Activated T-helper 1 cell treated with anti-CD3 and anti-CD28 coated beads, Interleukin-12 subunit alpha, Interleukin-12 subunit beta, Interleukin-2, Interleukin-4 antibody, amounts not matched to agents 30 ng/mL and 10 ng/mL and 1 ng/mL, durations not matched to agents 14 hours and 24 hours and 36 hours (primary cell): Measurements from ENCODE around the gene CEBPZOS. TPM values are rescaled to one million over a fixed set of nuclear protein-coding genes. Genes with fewer than 3 reads are reported as not detected.

Source experiments
- DNase-seq: peaks from one replicate; pipeline ENCODE4 v3.0.0; 2021; ENCODE audit warnings: low spot score
- H3K27ac Mint-ChIP-seq: one replicate; pipeline ENCODE4 v1.8.0; 2021; ENCODE audit warnings: mild to moderate bottlenecking, mixed read lengths
- H3K27me3 Mint-ChIP-seq: one replicate; pipeline ENCODE4 v1.8.0; 2022; ENCODE audit warnings: mild to moderate bottlenecking, moderate library complexity, mixed read lengths; ENCODE audit not compliant: insufficient read depth
- H3K36me3 Mint-ChIP-seq: one replicate; pipeline ENCODE4 v1.8.0; 2021; ENCODE audit warnings: low read depth, mixed read lengths
- H3K4me1 Mint-ChIP-seq: one replicate; pipeline ENCODE4 v1.8.0; 2021; ENCODE audit warnings: low read depth, mixed read lengths
- H3K4me3 Mint-ChIP-seq: one replicate; pipeline ENCODE4 v1.8.0; 2021; ENCODE audit warnings: mild to moderate bottlenecking, moderate library complexity, mixed read lengths
- H3K9me3 Mint-ChIP-seq: one replicate; pipeline ENCODE4 v1.8.0; 2021; ENCODE audit warnings: mixed read lengths
- intact Hi-C: fragments of 100-400 bp; cut with micrococcal nuclease; formaldehyde crosslinking; loops from one replicate; pipeline ENCODE4 v1.15.1; 2024
- total RNA-seq: library from RNA; stranded (reverse); gene quantifications from 2 replicates; pipeline ENCODE4 v1.2.3, GENCODE V29; 2022

Gene CEBPZOS
- total RNA-seq, 1 donor from 2014 or later, result 45.3 TPM

DNA sequence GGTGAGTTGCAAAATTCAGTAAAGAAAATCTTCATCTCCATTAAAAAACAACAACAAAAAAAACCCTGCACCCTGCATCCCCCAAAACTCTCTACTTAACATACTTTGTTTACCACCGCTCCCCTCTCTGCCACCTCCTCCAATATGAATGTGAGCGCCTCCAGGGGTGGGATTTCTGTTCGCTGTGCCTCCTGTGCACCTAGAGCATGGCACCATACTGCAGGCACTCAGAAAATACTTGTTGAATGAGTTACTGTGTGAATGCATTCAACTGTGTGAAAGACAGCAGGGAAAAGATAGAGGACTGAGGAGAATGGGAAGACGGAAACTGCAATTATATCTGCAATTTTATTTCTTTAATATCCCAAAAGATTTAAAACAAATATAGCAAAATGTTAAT is 30.6 kb downstream of the CEBPZOS start:
- intact Hi-C loops, result no loop called here
- H3K4me3 Mint-ChIP-seq, result no peak overlapping the region
- H3K27ac Mint-ChIP-seq, result no peak overlapping the region
- H3K4me1 Mint-ChIP-seq, result peaks cover 37% of the 10 kb centered on the region
- H3K9me3 Mint-ChIP-seq, result no peaks in the 10 kb centered on the region
- H3K27me3 Mint-ChIP-seq, result no peaks in the 10 kb centered on the region
- H3K36me3 Mint-ChIP-seq, result peaks cover 39% of the 10 kb centered on the region
- DNase-seq, result no peak

DNA sequence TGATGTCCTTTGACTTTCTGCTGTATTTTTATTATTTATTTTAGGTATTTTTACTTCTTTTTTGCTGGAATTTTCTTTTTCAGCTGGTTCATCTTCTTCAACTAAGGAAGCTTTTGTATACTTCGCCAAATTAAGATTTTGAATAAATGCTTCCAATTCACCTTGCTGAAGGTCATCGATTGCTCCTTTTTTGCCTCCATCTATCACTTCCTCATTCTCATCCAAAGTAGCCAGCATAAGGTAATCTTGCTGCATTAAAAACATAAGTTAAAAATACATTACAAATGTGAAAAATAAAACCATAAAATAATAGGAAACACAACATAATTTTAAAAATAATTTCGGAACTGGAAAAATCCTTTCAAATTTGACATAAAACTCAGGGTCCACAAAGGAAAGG is 32.5 kb downstream of the CEBPZOS start:
- no peaks in the 10 kb centered on the region for H3K27me3 Mint-ChIP-seq
- H3K4me1 Mint-ChIP-seq, result peaks cover 22% of the 10 kb centered on the region
- no peaks in the 10 kb centered on the region for H3K9me3 Mint-ChIP-seq
- intact Hi-C loops, result no loop called here
- no peak for DNase-seq
- H3K4me3 Mint-ChIP-seq, result no peak overlapping the region
- H3K27ac Mint-ChIP-seq, result no peak overlapping the region
- H3K36me3 Mint-ChIP-seq, result peaks cover 24% of the 10 kb centered on the region

DNA sequence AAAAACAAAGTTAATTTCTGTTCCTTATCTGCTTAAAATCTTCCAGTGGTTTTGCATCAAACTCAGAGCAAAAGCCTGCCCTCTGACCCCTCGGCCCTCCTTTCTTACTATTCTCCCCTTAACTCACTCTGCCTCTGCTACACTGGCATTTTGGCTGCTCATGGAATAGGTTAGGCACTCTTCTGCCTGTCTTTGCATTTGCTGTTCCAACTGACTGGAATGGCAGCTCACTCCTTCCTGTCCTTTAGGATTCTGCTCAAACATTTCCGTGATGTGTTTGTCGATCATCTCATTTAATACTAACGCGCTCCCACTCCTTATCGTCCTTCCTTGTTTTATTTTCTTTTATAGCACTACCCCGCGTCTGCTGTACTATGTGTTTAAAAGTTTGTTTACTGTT is 34.3 kb downstream of the CEBPZOS start:
- H3K36me3 Mint-ChIP-seq, result peaks cover 28% of the 10 kb centered on the region

DNA sequence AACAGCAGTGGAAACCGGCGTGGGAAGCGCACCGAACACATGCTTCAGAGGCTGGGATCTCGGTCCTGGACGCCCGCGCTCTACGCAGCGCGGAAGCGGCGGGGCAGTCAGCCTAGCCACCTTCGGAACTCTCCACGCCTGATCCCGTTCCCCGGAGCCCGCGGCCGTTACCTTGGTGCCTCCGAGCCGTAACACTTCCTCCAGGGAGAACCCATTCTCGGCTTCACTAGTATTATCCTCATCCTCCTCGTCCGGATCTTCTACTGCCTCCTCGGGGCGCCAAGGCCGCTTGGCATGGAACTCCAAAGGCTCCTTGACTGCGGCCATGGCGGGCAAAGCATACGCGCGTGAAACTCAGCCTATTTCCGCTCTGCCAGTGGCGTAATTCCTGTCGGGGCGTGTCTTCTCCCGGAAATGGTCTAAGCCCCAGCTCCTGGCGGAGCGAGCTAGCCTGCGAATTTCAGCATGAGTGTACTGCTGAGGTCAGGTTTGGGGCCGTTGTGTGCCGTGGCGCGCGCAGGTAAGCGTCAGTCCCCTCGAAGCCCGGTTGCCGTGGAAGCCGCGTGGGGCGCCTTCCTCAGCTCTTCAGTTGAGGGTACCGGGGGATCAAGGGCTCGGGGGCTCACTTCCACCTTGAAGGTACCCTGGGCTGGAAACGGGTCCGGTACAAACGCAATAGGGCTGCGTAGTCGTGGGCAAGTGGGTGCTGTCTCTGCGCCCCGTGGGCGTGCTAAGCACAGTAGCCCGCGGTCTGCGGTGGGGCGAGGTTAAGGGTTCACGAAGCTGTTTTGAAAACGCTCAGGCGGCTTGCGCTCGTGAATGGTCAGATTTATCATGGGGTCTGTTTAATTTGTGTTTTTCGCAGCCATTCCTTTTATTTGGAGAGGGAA is 35.2 kb downstream of the CEBPZOS start, which contains the start of the genes CEBPZ and NDUFAF7:
Gene CEBPZ, minus strand, starts transcription at position 356 of the 890 bp plus-strand sequence. Its CDS starts 29 bp downstream, at position 327.
Gene NDUFAF7, plus strand, starts transcription at position 418 of the 890 bp plus-strand sequence. Its CDS starts 48 bp downstream, at position 466.
- peaks cover 29% of the 10 kb centered on the region for H3K36me3 Mint-ChIP-seq

More for the DNA sequence above, 34.3 kb downstream of the CEBPZOS start:
- Mint-ChIP-seq H3K27me3 (no peaks in the 10 kb centered on the region), H3K4me3 (no peak overlapping the region), H3K4me1 (peaks cover 31% of the 10 kb centered on the region), H3K27ac (no peak overlapping the region), H3K9me3 (no peaks in the 10 kb centered on the region)
- intact Hi-C loops, result loop anchor here (2.0 to 10.0 kb wide), 3 partner anchors 136 to 1144 kb away; partner anchors contain the start of gene ATL2
- no peak for DNase-seq

DNA sequence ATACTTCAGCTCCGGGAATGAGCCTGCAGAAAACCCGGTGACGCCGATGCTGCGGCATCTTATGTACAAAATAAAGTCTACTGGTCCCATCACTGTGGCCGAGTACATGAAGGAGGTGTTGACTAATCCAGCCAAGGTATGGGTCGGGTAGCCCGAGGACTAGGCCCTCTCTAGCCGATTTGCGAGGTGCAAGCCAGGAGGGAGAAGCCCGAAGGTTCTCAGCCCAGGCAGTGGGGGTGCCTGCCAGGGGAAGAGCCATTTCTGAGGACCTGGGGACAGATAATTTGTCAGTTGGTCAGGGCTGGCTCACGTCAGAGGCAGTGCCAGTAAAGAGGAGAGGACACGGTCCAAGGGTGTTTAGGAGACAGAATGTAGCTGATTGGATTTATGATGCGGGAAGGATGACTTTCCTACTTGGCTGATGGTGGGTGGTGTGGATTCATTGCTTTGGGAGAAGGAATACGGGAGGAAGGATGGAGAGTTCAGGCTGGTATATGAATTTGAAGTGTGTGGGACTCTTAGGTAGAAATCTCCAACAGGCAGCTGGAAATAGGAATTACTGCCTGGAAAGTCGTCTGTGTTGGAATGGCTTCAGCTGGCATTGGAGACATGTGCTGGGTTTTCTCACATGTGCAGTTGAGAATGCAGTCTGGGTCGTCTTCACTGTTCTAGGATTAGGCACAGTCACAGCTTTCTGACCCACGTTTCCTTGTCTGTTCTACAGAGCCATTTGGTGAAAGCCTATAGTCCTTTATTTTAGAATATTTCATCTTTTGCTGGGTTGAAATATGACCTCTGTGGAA is 36.0 kb downstream of the CEBPZOS start:
- Mint-ChIP-seq H3K27ac (no peak overlapping the region), H3K27me3 (no peaks in the 10 kb centered on the region), H3K4me3 (no peak overlapping the region), H3K4me1 (peaks cover 21% of the 10 kb centered on the region), H3K36me3 (peaks cover 28% of the 10 kb centered on the region), H3K9me3 (no peaks in the 10 kb centered on the region)
- DNase-seq, result no peak
- intact Hi-C loops, result loop anchor here (5.0 to 10.0 kb wide), 2 partner anchors 355 to 1142 kb away; partner anchors contain the start of gene ATL2

More for the DNA sequence above, 35.2 kb downstream of the CEBPZOS start, which contains the start of the genes CEBPZ and NDUFAF7:
- Mint-ChIP-seq H3K4me3 (no peak within 1 kb of the TSS), H3K27ac (no peak within 1 kb of the TSS), H3K27me3 (no peaks in the 10 kb centered on the region), H3K9me3 (no peaks in the 10 kb centered on the region), H3K4me1 (peaks cover 26% of the 10 kb centered on the region)
- intact Hi-C loops, result loop anchor here (1.0 to 10.0 kb wide), 17 partner anchors 13 to 1520 kb away; partner anchors contain the start of genes ATL2, CEBPZOS, GPATCH11 and HEATR5B
- DNase-seq, result peak; percentile 86

DNA sequence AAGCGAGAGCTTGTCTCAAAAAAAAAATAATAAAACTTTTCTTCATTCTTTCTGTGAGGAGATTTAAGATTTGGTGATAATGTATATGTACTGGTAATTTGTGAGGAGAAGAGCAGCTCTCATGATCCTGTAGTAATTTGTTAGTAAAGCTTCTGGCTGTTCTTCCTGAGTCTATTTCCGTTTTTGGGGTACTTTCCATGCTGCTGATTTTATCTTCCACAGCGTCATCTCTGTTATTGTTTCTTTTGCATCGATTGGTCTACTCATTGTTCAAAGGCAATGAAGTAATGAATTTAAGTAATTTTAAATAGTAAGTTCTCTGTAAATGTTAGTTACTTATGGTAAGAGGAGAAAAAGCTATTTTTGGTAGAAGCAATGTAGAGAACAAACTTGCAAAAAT is 47.1 kb downstream of the CEBPZOS start:
- H3K36me3 Mint-ChIP-seq, result peaks cover 62% of the 10 kb centered on the region
- no peaks in the 10 kb centered on the region for H3K27me3 Mint-ChIP-seq
- H3K9me3 Mint-ChIP-seq, result no peaks in the 10 kb centered on the region
- H3K4me3 Mint-ChIP-seq, result no peak overlapping the region
- no peak for DNase-seq
- peaks cover 36% of the 10 kb centered on the region for H3K4me1 Mint-ChIP-seq
- peak overlapping the region; percentile 9 for H3K27ac Mint-ChIP-seq
- intact Hi-C loops, result no loop called here

DNA sequence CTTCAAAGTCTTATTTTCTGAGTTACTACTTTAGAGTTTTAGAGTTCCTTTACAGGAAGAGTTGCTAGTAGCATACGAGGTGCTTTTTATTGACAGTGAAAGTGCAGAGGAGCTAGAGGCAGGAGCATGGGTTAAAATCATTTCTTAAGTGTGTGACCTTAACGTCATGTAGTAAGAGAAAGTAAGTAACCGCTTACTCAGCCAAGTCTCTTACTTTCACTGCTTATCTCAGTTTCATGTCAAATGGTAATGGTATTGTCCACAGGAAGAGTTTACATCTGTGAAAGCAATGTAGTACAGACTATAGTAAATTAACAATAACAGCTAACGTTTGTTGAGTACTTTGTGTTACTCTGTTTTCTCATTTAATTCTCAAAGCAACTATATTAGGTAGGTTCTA is 47.7 kb downstream of the CEBPZOS start:
- Mint-ChIP-seq H3K4me3 (no peak overlapping the region), H3K4me1 (peaks cover 36% of the 10 kb centered on the region), H3K27me3 (no peaks in the 10 kb centered on the region), H3K27ac (no peak overlapping the region), H3K9me3 (no peaks in the 10 kb centered on the region), H3K36me3 (peaks cover 63% of the 10 kb centered on the region)
- no peak for DNase-seq
- intact Hi-C loops, result loop anchor here (1.0 kb wide), 1 partner anchor 13 kb away; the partner anchor contains the start of genes CEBPZ and NDUFAF7

DNA sequence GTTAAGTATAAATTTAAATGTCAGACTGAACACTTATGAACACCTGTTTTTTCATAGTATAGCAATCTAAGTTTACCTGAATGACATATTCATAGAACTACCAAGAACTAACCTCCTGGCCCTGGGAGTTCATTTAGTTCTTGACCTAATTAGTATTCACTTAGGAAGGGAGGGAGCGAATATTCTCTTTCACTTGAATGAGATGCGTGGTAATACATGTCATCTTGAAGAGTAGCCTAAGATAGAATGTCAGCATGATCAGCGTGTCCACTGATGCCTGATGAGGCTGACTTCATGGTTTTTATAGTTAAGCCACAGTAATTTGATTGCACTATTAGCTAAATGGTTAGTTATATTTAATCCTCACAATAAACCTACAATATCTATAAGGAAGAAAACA is 48.5 kb downstream of the CEBPZOS start:
- Mint-ChIP-seq H3K4me1 (peaks cover 36% of the 10 kb centered on the region), H3K27ac (no peak overlapping the region), H3K4me3 (no peak overlapping the region), H3K36me3 (peaks cover 67% of the 10 kb centered on the region), H3K27me3 (no peaks in the 10 kb centered on the region), H3K9me3 (no peaks in the 10 kb centered on the region)
- intact Hi-C loops, result loop anchor here (1.0 kb wide), 1 partner anchor 13 kb away; the partner anchor contains the start of genes CEBPZ and NDUFAF7
- DNase-seq, result no peak

DNA sequence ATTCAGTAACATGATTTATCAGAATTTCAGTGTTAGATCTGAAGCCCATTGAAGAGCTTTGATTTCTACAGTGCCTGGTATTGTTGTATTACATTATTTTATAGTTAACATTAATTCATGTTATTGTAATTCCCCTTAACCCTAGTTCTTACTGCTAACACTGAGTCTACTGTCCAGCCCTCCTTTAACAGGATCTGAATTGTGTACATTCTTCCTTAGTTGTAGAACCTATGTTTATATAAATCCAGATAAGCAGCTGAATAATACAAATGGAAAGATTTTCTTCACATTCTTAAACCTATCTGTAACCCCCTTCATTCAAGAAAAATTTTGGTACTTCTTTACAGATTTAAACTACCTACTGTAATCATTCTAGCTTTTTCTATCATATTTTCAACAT is 49.9 kb downstream of the CEBPZOS start:
- peaks cover 68% of the 10 kb centered on the region for H3K36me3 Mint-ChIP-seq
- peaks cover 29% of the 10 kb centered on the region for H3K4me1 Mint-ChIP-seq
- no peaks in the 10 kb centered on the region for H3K27me3 Mint-ChIP-seq
- H3K4me3 Mint-ChIP-seq, result no peak overlapping the region
- no peaks in the 10 kb centered on the region for H3K9me3 Mint-ChIP-seq
- intact Hi-C loops, result no loop called here
- DNase-seq, result no peak
- no peak overlapping the region for H3K27ac Mint-ChIP-seq

DNA sequence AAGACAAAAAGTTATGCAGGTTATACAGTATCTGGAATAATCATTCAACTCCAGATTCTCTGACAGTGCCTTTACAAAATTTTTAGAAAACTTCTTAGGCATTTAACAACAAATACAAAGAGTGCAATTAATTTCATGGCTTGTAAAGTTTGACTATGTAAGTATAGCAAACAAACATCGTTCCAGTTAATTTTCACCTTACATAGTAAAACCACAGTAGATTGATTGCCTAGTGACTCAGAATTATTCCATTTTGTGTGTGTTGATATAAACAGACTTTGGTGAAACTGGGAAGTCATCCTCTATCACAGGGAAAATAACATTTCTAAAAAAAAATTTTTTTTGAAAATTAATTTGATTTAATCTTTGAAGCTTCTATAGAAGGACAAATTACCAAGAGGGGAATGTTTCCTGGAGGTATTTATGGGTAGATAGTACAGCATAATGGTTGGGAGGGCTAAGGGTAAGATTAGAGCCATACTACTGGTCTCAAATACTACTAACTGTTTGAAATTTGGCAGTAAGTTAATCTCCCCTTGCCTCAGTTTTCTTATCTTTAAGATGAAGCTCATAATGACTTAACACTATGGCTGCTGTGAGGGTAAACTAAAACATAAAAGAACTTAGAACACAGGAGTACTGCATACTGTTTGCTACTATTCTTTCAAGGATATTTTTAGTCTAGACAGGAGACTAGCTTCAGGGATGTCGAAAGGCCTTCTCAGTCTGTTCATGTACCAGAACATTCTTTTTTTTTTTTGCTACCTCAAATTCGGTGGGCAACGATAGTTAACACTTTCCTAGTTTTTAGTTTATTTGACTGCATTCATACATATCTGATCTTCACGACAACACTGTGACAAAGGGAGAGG is 54.8 kb downstream of the CEBPZOS start:
- Mint-ChIP-seq H3K4me1 (no peaks in the 10 kb centered on the region), H3K9me3 (no peaks in the 10 kb centered on the region), H3K36me3 (peaks cover 64% of the 10 kb centered on the region), H3K4me3 (no peak overlapping the region), H3K27ac (no peak overlapping the region), H3K27me3 (no peaks in the 10 kb centered on the region)
- intact Hi-C loops, result no loop called here
- DNase-seq, result no peak
